ENCODE data around the gene C2orf15.

The C2orf15 gene

GRCh38 chr2:99159594-99159993 is 18.1 kb downstream of the C2orf15 start:
- TF ChIP-seq, protein P1, sequence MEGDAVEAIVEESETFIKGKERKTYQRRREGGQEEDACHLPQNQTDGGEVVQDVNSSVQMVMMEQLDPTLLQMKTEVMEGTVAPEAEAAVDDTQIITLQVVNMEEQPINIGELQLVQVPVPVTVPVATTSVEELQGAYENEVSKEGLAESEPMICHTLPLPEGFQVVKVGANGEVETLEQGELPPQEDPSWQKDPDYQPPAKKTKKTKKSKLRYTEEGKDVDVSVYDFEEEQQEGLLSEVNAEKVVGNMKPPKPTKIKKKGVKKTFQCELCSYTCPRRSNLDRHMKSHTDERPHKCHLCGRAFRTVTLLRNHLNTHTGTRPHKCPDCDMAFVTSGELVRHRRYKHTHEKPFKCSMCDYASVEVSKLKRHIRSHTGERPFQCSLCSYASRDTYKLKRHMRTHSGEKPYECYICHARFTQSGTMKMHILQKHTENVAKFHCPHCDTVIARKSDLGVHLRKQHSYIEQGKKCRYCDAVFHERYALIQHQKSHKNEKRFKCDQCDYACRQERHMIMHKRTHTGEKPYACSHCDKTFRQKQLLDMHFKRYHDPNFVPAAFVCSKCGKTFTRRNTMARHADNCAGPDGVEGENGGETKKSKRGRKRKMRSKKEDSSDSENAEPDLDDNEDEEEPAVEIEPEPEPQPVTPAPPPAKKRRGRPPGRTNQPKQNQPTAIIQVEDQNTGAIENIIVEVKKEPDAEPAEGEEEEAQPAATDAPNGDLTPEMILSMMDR (IDR thresholded peaks at IDR 0.05; ENCODE audit: low read depth, low read length, missing control alignments), result no peak
- H3K4me3 ChIP-seq (ENCODE audit: low read depth, low read length), result no peak overlapping the region
- in situ Hi-C loops (cut with HindIII; ENCODE audit: low sequenced_read_pairs), result no loop called here
- no peak for DNase-seq (ENCODE audit: low read depth)

DNA sequence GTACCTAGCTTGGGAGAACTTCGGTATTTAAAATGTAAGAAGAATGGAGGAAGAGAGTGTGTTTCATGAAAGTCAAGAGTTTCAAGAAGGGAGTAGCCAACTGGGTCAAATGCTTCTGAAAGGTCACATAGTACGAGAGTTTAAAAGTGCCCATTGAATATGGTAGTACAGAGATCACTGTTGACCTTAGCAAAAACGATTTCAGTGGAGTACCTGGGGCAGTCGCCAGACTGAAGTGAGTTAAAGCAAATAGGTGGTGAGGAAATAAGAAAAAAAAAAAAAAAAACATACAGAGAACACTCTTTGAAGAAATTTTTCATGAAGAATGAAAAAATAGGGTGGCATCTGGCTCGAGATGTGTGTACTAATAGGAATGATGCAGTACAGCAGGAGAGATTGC is 24.7 kb downstream of the C2orf15 start:
- no peak overlapping the region for H3K4me3 ChIP-seq (ENCODE audit: low read depth, low read length)
- TF ChIP-seq, protein P1 (IDR thresholded peaks at IDR 0.05; ENCODE audit: low read depth, low read length, missing control alignments), result no peak
- DNase-seq (ENCODE audit: low read depth), result no peak
- in situ Hi-C loops (cut with HindIII; ENCODE audit: low sequenced_read_pairs), result no loop called here

DNA sequence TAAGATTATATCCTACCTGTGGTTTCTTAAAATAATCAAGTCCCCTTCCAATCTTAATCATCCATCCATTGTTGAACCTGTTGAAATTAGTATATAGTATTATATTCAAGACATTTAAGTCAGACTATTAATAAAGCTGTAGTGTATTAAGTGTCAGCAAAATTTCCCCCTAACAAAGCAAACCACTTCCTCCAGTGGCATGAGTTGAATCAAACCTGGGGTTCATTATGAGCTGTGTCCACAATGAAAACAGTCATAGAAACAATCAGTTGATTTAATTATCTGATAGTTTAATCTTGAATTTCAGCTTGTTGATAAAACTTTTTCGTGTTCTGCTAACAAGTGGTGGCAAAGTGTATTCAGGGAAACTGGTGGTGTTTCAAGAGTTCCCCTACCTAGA is 28.0 kb downstream of the C2orf15 start:
- H3K4me3 ChIP-seq (ENCODE audit: low read depth, low read length), result no peak overlapping the region
- TF ChIP-seq, protein P1 (IDR thresholded peaks at IDR 0.05; ENCODE audit: low read depth, low read length, missing control alignments), result no peak
- no peak for DNase-seq (ENCODE audit: low read depth)
- in situ Hi-C loops (cut with HindIII; ENCODE audit: low sequenced_read_pairs), result no loop called here

DNA sequence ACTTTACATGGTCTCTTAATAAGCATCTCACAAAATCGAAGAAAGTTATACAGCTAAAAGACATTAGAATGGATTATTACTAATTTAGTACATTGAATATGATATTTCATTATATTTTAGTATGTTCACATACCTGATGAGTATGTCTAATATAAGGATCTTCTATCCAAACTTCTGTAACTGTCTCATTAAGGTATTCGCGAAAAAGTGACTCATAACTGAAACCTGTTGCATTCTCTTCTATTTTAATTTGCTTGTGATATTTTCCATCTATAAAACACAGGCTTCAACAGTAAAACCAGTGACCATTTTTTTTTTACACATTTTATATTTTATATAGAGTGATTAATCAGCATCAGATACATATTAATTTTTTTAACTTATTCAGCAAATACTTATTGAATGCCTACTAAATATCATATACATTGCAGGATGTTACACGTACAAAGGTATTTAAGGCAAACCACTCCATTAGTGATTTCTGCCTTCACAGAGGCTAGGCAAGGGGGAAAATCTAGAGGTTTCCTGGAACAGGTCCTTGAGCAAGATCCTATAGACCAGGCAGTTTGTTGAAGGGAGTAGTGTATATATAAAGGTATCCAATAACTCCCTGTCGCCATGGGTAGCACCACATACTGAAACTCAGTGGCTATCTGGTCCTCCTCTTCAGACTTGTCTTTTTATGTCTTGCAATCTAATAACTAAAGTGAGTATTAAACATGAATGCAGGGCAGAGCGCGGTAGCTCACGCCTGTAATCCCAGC is 30.1 kb downstream of the C2orf15 start:
- in situ Hi-C loops (cut with HindIII; ENCODE audit: low sequenced_read_pairs), result no loop called here
- TF ChIP-seq, protein P1 (IDR thresholded peaks at IDR 0.05; ENCODE audit: low read depth, low read length, missing control alignments), result no peak
- DNase-seq (ENCODE audit: low read depth), result no peak
- no peak overlapping the region for H3K4me3 ChIP-seq (ENCODE audit: low read depth, low read length)

GRCh38 chr2:99180755-99181623 is 39.5 kb downstream of the C2orf15 start, which contains the start of the genes MITD1 and MRPL30:
TSS of gene MITD1 (minus strand) at chr2:99181058. CDS start at chr2:99180981, 77 bp downstream.
TSS of gene MRPL30 (plus strand) at chr2:99181184. CDS start at chr2:99186204, 5,020 bp downstream.
- in situ Hi-C loops (cut with HindIII; ENCODE audit: low sequenced_read_pairs), result no loop called here
- peak within 1 kb of the TSS; percentile 69 for H3K4me3 ChIP-seq (ENCODE audit: low read depth, low read length)
- TF ChIP-seq, protein P1 (IDR thresholded peaks at IDR 0.05; ENCODE audit: low read depth, low read length, missing control alignments), result no peak
- DNase-seq (ENCODE audit: low read depth), result peak; percentile 93

DNA sequence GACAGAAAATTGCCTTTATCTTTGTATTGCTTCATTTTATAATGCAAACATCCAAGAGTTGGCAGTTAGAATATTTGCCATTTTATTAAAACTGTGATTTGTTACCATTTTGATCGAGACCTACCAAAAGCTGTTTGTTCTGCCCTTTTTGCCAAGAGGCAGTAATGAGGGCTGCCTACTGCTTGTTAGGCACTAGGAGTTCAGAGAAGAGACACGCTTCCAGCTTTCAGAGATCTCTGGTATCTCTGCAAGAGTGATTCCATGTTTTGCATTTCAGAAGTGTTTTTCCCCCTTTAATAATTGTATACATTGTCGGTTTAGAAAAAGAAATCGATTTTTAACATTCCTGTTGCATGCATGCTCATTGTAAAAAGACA is 40.1 kb downstream of the C2orf15 start:
- DNase-seq (ENCODE audit: low read depth), result no peak
- peak overlapping the region; percentile 69 for H3K4me3 ChIP-seq (ENCODE audit: low read depth, low read length)
- TF ChIP-seq, protein P1 (IDR thresholded peaks at IDR 0.05; ENCODE audit: low read depth, low read length, missing control alignments), result no peak
- in situ Hi-C loops (cut with HindIII; ENCODE audit: low sequenced_read_pairs), result no loop called here
